Activated T-cell treated with anti-CD3 and anti-CD28 coated beads, Interleukin-2, amount 50 U/mL, for 72 hours (primary cell): ENCODE results near the gene PLCL1. TPM values are rescaled to one million over a fixed set of nuclear protein-coding genes. Genes with fewer than 3 reads are reported as not detected.
A peak's percentile ranks its signal among the peaks of the same experiment; 100 is the strongest.

Experiments
- ATAC-seq, 2 donors: fragments of 150-1000 bp; cut with Tn5 transposase; replicated peaks in 1 of 2; 2 replicates each; pipeline ENCODE4 v1.10.0; 2021; ENCODE audit warnings: moderate library complexity in 2 of 2, mild to moderate bottlenecking in 1 of 2
- DNase-seq, 2 donors: peaks; one replicate each; pipeline ENCODE4 v3.0.0; 2021 to 2022; ENCODE audit warnings: mixed read lengths in 1 of 2
- H3K27ac Mint-ChIP-seq: one replicate; pipeline ENCODE4 v1.8.0; 2022; ENCODE audit warnings: mild to moderate bottlenecking, moderate library complexity, mixed read lengths
- H3K27me3 Mint-ChIP-seq: one replicate; pipeline ENCODE4 v1.8.0; 2022; ENCODE audit warnings: low read depth, mixed read lengths
- H3K36me3 Mint-ChIP-seq, 2 donors: one replicate each; pipeline ENCODE4 v1.8.0; 2022; ENCODE audit warnings: mixed read lengths in 2 of 2, mild to moderate bottlenecking in 1 of 2; ENCODE audit not compliant: insufficient read depth in 2 of 2
- H3K4me1 Mint-ChIP-seq: one replicate; pipeline ENCODE4 v1.8.0; 2022; ENCODE audit warnings: low read depth, mixed read lengths
- H3K4me3 Mint-ChIP-seq, 2 donors: one replicate each; pipeline ENCODE4 v1.8.0; 2022; ENCODE audit warnings: mild to moderate bottlenecking in 2 of 2, mixed read lengths in 2 of 2, moderate library complexity in 2 of 2
- H3K9me3 Mint-ChIP-seq, 2 donors: one replicate each; pipeline ENCODE4 v1.8.0; 2022; ENCODE audit warnings: mixed read lengths in 2 of 2
- total RNA-seq, 2 donors: library from RNA; stranded (reverse); gene quantifications; one replicate each; pipeline ENCODE4 v1.2.3, GENCODE V29; 2022

PLCL1 gene
- total RNA-seq, 2 donors from 2014 or later = 2.8 to 3.6 TPM

- ATAC-seq (peak; percentile 43 to 58), DNase-seq (no peak)
- Mint-ChIP-seq H3K4me1 (peaks cover 27% of the 10 kb centered on the region), H3K4me3 (no peak overlapping the region), H3K36me3 (no peaks in the 10 kb centered on the region), H3K9me3 (no peaks in the 10 kb centered on the region), H3K27ac (no peak overlapping the region), H3K27me3 (no peaks in the 10 kb centered on the region)
Observed at GRCh38 chr2:198036029-198036879, 231.9 kb downstream of the PLCL1 start.

DNA sequence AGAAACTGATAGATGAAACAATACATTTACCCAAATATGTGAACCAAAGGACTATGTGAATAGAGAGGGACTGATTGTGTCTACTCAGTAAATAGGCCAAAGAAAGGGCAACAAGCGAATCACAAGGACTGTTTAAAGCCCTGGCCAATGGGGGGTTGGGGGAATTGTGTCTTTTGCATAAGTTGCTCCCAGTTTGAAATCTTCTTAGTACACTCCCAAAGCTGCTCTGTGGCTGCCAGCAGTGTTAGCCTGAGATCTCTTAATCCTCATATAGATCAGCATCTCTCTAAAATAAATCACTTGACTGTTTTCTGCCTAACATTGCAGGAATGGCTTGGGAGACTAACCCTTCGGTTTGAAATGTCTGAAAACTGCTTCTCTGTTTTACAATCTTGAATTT is 236.4 kb downstream of the PLCL1 start:
- no peak overlapping the region for H3K27ac Mint-ChIP-seq
- H3K36me3 Mint-ChIP-seq = no peaks in the 10 kb centered on the region
- no peak for DNase-seq

GRCh38 chr2:198042189-198042588 is 237.8 kb downstream of the PLCL1 start:
- peaks cover 30% of the 10 kb centered on the region for H3K4me1 Mint-ChIP-seq
- no peak for DNase-seq
- H3K27me3 Mint-ChIP-seq = no peaks in the 10 kb centered on the region
- ATAC-seq = peak; percentile 47 to 58
- H3K4me3 Mint-ChIP-seq = no peak overlapping the region
- no peak overlapping the region for H3K27ac Mint-ChIP-seq
- H3K9me3 Mint-ChIP-seq = peaks cover 3% of the 10 kb centered on the region in 2 donors
- H3K36me3 Mint-ChIP-seq = peaks cover 2 to 3% of the 10 kb centered on the region in 2 donors

More for the DNA sequence above, 236.4 kb downstream of the PLCL1 start:
- ATAC-seq = no peak
- Mint-ChIP-seq H3K4me3 (no peak overlapping the region), H3K27me3 (no peaks in the 10 kb centered on the region), H3K4me1 (peaks cover 38% of the 10 kb centered on the region), H3K9me3 (no peaks in the 10 kb centered on the region)

DNA sequence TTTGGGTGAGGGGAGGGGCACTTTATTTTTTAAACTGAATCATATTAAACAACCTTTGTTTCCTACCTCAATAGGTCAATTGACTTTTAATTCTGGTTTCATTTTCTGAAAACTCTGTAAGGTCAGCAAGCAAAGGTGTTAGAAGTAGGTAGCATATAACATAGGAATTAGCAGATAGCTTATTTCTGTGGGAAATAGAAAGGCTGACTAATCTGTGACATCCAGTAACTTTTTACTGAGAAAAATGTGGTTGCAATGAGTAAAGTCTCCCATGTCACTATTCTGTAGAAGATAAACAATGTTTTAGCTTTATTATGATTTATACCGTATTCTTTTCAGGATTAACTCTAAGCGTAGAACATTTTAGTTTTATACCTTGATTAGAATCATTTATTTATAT is 240.4 kb downstream of the PLCL1 start:
- ATAC-seq (peak; percentile 88 to 92), DNase-seq (no peak)

GRCh38 chr2:198045227-198045626 is 240.8 kb downstream of the PLCL1 start:
- DNase-seq = no peak
- Mint-ChIP-seq H3K4me1 (peaks cover 33% of the 10 kb centered on the region), H3K27me3 (no peaks in the 10 kb centered on the region), H3K27ac (no peak overlapping the region), H3K4me3 (no peak overlapping the region), H3K36me3 (peaks cover 2 to 3% of the 10 kb centered on the region in 2 donors), H3K9me3 (peaks cover 3% of the 10 kb centered on the region in 2 donors)
- ATAC-seq = no peak

More for the DNA sequence above, 240.4 kb downstream of the PLCL1 start:
- no peaks in the 10 kb centered on the region for H3K27me3 Mint-ChIP-seq
- H3K27ac Mint-ChIP-seq = peak overlapping the region; percentile 74
- peaks cover 34% of the 10 kb centered on the region for H3K4me1 Mint-ChIP-seq
- peaks cover 2 to 3% of the 10 kb centered on the region in 2 donors for H3K36me3 Mint-ChIP-seq
- H3K4me3 Mint-ChIP-seq = peak overlapping the region; percentile 57 to 72
- peaks cover 3% of the 10 kb centered on the region in 2 donors for H3K9me3 Mint-ChIP-seq

GRCh38 chr2:198052741-198053140 is 248.3 kb downstream of the PLCL1 start:
- no peak overlapping the region for H3K27ac Mint-ChIP-seq
- peaks cover 25% of the 10 kb centered on the region for H3K4me1 Mint-ChIP-seq
- DNase-seq = no peak
- no peak overlapping the region for H3K4me3 Mint-ChIP-seq
- H3K27me3 Mint-ChIP-seq = no peaks in the 10 kb centered on the region
- no peak for ATAC-seq
- no peaks in the 10 kb centered on the region for H3K9me3 Mint-ChIP-seq
- H3K36me3 Mint-ChIP-seq = no peaks in the 10 kb centered on the region

DNA sequence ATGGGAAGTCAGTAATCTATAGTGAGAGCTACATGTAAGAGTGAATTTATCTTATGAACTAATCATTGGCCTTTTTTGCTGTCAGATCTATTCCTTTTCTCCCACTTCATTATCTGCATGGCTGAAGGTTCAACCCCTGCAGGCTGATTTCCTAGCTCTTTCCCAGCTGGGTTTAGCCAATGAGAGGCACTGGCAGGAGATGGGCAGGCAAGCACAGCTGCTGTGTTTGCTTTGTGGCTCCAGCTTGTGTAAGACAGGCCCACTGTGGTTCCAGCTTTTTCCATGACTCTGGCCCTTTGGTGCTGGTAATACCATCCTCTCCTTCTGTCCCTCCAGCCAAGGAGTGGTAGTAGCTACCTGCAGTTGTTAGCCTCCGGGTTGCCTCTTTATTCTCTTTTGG is 248.8 kb downstream of the PLCL1 start:
- ATAC-seq = no peak

DNA sequence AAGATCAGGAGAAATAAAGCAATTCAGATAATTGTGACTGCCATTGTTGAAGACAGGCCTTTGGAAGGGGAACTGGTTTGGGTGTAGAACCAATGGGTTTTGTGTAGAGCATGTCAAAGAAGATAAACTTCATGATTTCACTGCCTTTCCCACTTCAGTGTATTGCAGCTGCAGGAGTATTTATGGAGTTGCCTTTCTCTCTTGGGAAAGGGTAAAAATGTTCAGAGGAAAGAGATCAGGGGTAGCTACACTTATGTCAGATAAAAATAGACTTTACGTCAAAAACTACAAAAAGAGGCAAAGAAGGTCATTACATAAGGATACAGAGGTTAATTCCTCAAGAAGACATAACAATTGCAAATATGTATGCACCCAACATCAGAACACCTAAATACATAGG is 249.4 kb downstream of the PLCL1 start:
- Mint-ChIP-seq H3K27me3 (no peaks in the 10 kb centered on the region), H3K9me3 (no peaks in the 10 kb centered on the region), H3K27ac (no peak overlapping the region), H3K36me3 (no peaks in the 10 kb centered on the region), H3K4me3 (no peak overlapping the region), H3K4me1 (peaks cover 22% of the 10 kb centered on the region)
- no peak for ATAC-seq
- DNase-seq = no peak

More for the DNA sequence above, 248.8 kb downstream of the PLCL1 start:
- H3K27me3 Mint-ChIP-seq = no peaks in the 10 kb centered on the region
- DNase-seq = no peak
- peaks cover 25% of the 10 kb centered on the region for H3K4me1 Mint-ChIP-seq
- no peaks in the 10 kb centered on the region for H3K9me3 Mint-ChIP-seq
- peak overlapping the region; percentile 7 for H3K27ac Mint-ChIP-seq
- no peaks in the 10 kb centered on the region for H3K36me3 Mint-ChIP-seq
- no peak overlapping the region for H3K4me3 Mint-ChIP-seq

GRCh38 chr2:198054299-198054698 is 249.9 kb downstream of the PLCL1 start:
- peaks cover 17% of the 10 kb centered on the region for H3K4me1 Mint-ChIP-seq
- H3K9me3 Mint-ChIP-seq = no peaks in the 10 kb centered on the region
- no peaks in the 10 kb centered on the region for H3K36me3 Mint-ChIP-seq
- ATAC-seq (peak; percentile 85 to 90), DNase-seq (peak; percentile 47 to 48)
- H3K27me3 Mint-ChIP-seq = no peaks in the 10 kb centered on the region
- H3K4me3 Mint-ChIP-seq = no peak overlapping the region
- H3K27ac Mint-ChIP-seq = no peak overlapping the region

GRCh38 chr2:198055716-198056115 is 251.3 kb downstream of the PLCL1 start:
- DNase-seq (no peak), ATAC-seq (no peak)
- Mint-ChIP-seq H3K9me3 (no peaks in the 10 kb centered on the region), H3K27ac (no peak overlapping the region), H3K4me3 (no peak overlapping the region), H3K4me1 (peaks cover 9% of the 10 kb centered on the region), H3K36me3 (no peaks in the 10 kb centered on the region), H3K27me3 (no peaks in the 10 kb centered on the region)

DNA sequence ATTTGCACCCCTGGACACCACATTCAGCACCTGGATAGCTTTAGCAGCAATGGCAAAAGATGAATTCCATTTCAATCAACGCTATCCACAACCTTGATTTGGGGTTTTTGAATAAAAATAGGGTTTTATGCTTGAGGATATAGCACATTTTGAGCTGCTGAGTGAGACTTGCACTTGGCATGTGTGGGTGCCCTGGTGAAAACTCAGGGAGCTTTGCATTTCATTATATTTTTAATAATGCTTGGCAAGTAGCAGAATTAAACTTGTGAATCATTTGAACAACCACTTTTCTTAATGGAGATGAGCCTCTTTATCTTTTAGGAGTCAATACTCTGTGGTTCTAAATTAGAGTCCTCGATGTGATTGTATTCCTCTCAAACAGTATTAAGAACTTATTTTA is 252.4 kb downstream of the PLCL1 start:
- ATAC-seq (no peak), DNase-seq (no peak)
- no peak overlapping the region for H3K4me3 Mint-ChIP-seq
- H3K27ac Mint-ChIP-seq = no peak overlapping the region
- no peaks in the 10 kb centered on the region for H3K9me3 Mint-ChIP-seq
- no peaks in the 10 kb centered on the region for H3K36me3 Mint-ChIP-seq
- no peaks in the 10 kb centered on the region for H3K27me3 Mint-ChIP-seq
- H3K4me1 Mint-ChIP-seq = peaks cover 9% of the 10 kb centered on the region

DNA sequence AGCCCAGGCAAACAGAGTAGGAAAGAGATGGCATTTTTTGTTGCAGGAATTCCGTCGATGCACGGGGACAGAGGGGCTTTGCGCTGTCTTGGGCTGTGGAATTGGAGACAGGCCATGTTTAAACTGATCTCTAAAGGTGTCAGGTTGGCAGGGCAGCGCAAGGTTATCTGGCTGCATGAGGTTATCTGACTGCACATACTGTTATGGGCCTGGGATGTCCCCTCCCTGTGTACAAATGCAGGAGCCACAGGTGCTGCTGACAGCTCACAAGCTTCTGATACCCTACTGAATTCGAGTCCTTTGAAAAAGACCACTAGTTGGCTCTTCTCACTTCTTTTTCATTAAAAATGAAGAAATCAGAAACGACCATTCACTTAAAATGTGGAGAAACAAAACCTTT is 255.4 kb downstream of the PLCL1 start:
- no peak for DNase-seq
- Mint-ChIP-seq H3K9me3 (no peaks in the 10 kb centered on the region), H3K36me3 (no peaks in the 10 kb centered on the region), H3K4me3 (no peak overlapping the region), H3K4me1 (peaks cover 7% of the 10 kb centered on the region), H3K27ac (no peak overlapping the region), H3K27me3 (no peaks in the 10 kb centered on the region)
- no peak for ATAC-seq

DNA sequence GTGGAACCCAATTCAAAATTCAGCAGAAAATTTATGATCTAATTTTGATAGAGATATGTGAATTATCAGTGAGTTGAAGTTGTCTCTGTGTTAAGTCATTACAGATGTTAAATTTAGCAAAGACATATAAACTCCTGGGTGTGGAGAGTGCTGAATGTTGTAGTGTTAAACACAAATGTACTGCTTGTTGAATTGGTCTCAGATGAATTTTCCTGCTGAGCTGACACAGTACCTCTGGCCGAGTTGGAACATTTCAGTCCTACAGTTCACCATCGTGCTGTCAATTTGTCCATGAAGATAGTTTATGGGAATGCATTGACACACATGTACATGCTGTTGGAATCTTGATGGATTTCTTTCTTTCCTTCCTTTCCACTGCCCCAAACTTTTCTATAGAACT is 255.9 kb downstream of the PLCL1 start:
- H3K4me1 Mint-ChIP-seq = peaks cover 7% of the 10 kb centered on the region
- no peaks in the 10 kb centered on the region for H3K9me3 Mint-ChIP-seq
- H3K4me3 Mint-ChIP-seq = no peak overlapping the region
- no peaks in the 10 kb centered on the region for H3K36me3 Mint-ChIP-seq
- H3K27ac Mint-ChIP-seq = no peak overlapping the region
- ATAC-seq (no peak), DNase-seq (no peak)
- no peaks in the 10 kb centered on the region for H3K27me3 Mint-ChIP-seq

GRCh38 chr2:198062826-198063225 is 258.4 kb downstream of the PLCL1 start:
- ATAC-seq = no peak
- no peak overlapping the region for H3K4me3 Mint-ChIP-seq
- no peak for DNase-seq
- no peaks in the 10 kb centered on the region for H3K27me3 Mint-ChIP-seq
- peaks cover 7% of the 10 kb centered on the region for H3K4me1 Mint-ChIP-seq
- H3K9me3 Mint-ChIP-seq = no peaks in the 10 kb centered on the region
- no peaks in the 10 kb centered on the region for H3K36me3 Mint-ChIP-seq
- peak overlapping the region; percentile 4 for H3K27ac Mint-ChIP-seq
